Endothelial cell of umbilical vein (primary cell): Measurements from ENCODE around the gene EEFSEC. TPM values are rescaled to one million over a fixed set of nuclear protein-coding genes. Genes with fewer than 3 reads are reported as not detected.

Source experiments
- BruUV-seq: library from RNA; stranded (reverse); fragments of 400-500 nt; replicated peaks from 2 replicates; lab custom pipeline; 2021; lab: Mats Ljungman, UMichigan
- CTCF ChIA-PET: fragments of 300-600, 350-600 bp; sonication (Branson Sonifier 250); formaldehyde crosslinking; loops from one replicate; lab custom pipeline; 2021; ENCODE audit warnings: antibody characterized with exemption, inconsistent platforms; lab: Charles Lee
- POLR2A ChIA-PET: fragments of 300-600, 350-600 bp; sonication (Branson Sonifier 250); formaldehyde crosslinking; loops from one replicate; lab custom pipeline; 2021; ENCODE audit warnings: antibody characterized with exemption, inconsistent platforms; lab: Charles Lee
- DNase-seq: peaks from one replicate; pipeline ENCODE4 v3.0.0-alpha.2; 2011; ENCODE audit warnings: low read depth, low spot score
- FAIRE-seq: peaks from 2 replicates; lab custom pipeline; 2011; peaks lifted over from hg19 to GRCh38; lab: Jason Lieb, UNC
- H2AFZ ChIP-seq: 2 replicates; pipeline ENCODE4 v1.6.0; 2012; ENCODE audit warnings: low read depth, low read length, control low read depth, inconsistent platforms
- H3K27ac ChIP-seq: 2 replicates; pipeline ENCODE4 v1.5.1; 2011; ENCODE audit warnings: low read depth, mild to moderate bottlenecking, control low read depth, low read length, moderate library complexity; ENCODE audit not compliant: insufficient read depth
- H3K27me3 ChIP-seq, 2 experiments: 2 replicates each; pipeline versions ENCODE4 v1.6.0 to v1.6.1; 2011; ENCODE audit warnings: low read length in 2 of 2, mixed read lengths in 1 of 2; ENCODE audit not compliant: control insufficient read depth in 2 of 2, insufficient read depth in 2 of 2
- H3K36me3 ChIP-seq, 2 experiments: 2 replicates in 1 of 2; 3 replicates in 1 of 2; pipeline ENCODE4 v1.5.1; 2011; ENCODE audit warnings: low read length in 2 of 2, mild to moderate bottlenecking in 1 of 2, moderate library complexity in 1 of 2; ENCODE audit not compliant: control insufficient read depth in 2 of 2, insufficient read depth in 2 of 2; ENCODE audit errors: extremely low read depth in 1 of 2
- H3K4me1 ChIP-seq: 3 replicates; pipeline ENCODE4 v1.5.1; 2011; ENCODE audit warnings: mild to moderate bottlenecking, low read length; ENCODE audit not compliant: control insufficient read depth, insufficient read depth; ENCODE audit errors: extremely low read depth
- H3K4me2 ChIP-seq: 2 replicates; pipeline ENCODE4 v1.6.1; 2011; ENCODE audit warnings: low read length, control low read depth, mixed read lengths; ENCODE audit not compliant: insufficient read depth
- H3K4me3 ChIP-seq, 3 experiments: fragments of 200-600 bp in 1 of 3; sonication (generic), shearing (Covaris generic) in 1 of 3; replicated peaks in 1 of 3; 2 replicates each; pipeline ENCODE4 v1.5.1; 2011 to 2016; ENCODE audit warnings: control low read depth in 3 of 3, low read length in 3 of 3, mild to moderate bottlenecking in 2 of 3, inconsistent platforms in 1 of 3, low read depth in 1 of 3, moderate library complexity in 1 of 3; ENCODE audit not compliant: insufficient read depth in 1 of 3
- H3K79me2 ChIP-seq: 2 replicates; pipeline ENCODE4 v1.6.0; 2012; ENCODE audit warnings: low read length, inconsistent platforms; ENCODE audit not compliant: control insufficient read depth, insufficient read depth
- H3K9ac ChIP-seq: replicated peaks from 2 replicates; pipeline ENCODE3; 2011; ENCODE audit warnings: low read length, control low read depth; ENCODE audit not compliant: insufficient read depth; ENCODE audit errors: extremely low read depth
- H3K9me1 ChIP-seq: replicated peaks from 3 replicates; pipeline ENCODE4 v1.6.0; 2011; ENCODE audit warnings: mild to moderate bottlenecking, low read length; ENCODE audit not compliant: control insufficient read depth, insufficient read depth; ENCODE audit errors: extremely low read depth
- H3K9me3 ChIP-seq: replicated peaks from 2 replicates; pipeline ENCODE4 v1.5.1; 2012; ENCODE audit warnings: low read length, inconsistent platforms; ENCODE audit not compliant: control insufficient read depth, insufficient read depth
- H4K20me1 ChIP-seq: replicated peaks from 2 replicates; pipeline ENCODE3; 2011; ENCODE audit warnings: mild to moderate bottlenecking, low read length; ENCODE audit not compliant: control insufficient read depth, insufficient read depth; ENCODE audit errors: extremely low read depth
- EZH2 ChIP-seq: IDR thresholded peaks from 2 replicates; pipeline ENCODE4 v1.6.1; 2012; ENCODE audit warnings: borderline replicate concordance, low read depth, mild to moderate bottlenecking, moderate library complexity, low read length, inconsistent platforms; ENCODE audit not compliant: severe bottlenecking
- FOS ChIP-seq: IDR thresholded peaks from 2 replicates; pipeline ENCODE4 v1.6.1; 2011; ENCODE audit warnings: mild to moderate bottlenecking, low read length, moderate library complexity, borderline replicate concordance; ENCODE audit not compliant: insufficient read depth
- GATA2 ChIP-seq: IDR thresholded peaks from 2 replicates; pipeline ENCODE4 v1.7.0; 2011; ENCODE audit warnings: low read depth, mild to moderate bottlenecking, moderate library complexity, mixed read lengths, low read length; ENCODE audit not compliant: insufficient read length, insufficient read depth
- JUN ChIP-seq: IDR thresholded peaks from 2 replicates; pipeline ENCODE4 v1.6.1; 2011; ENCODE audit warnings: borderline replicate concordance, low read depth; ENCODE audit not compliant: insufficient read length, insufficient read depth
- MYC ChIP-seq: IDR thresholded peaks from one replicate; pipeline ENCODE4 v1.6.1; 2011; ENCODE audit warnings: mild to moderate bottlenecking, low read depth, low read length
- POLR2A ChIP-seq: IDR thresholded peaks from 2 replicates; pipeline ENCODE4 v1.6.1; 2012; ENCODE audit warnings: low read depth, mild to moderate bottlenecking, control low read depth, low read length
- POLR2AphosphoS5 ChIP-seq: IDR thresholded peaks from 2 replicates; pipeline ENCODE4 v1.6.1; 2012; ENCODE audit warnings: low read depth, mild to moderate bottlenecking, control low read depth, low read length, moderate library complexity; ENCODE audit not compliant: insufficient read depth
- dilution Hi-C: fragments of 300-500 bp; cut with MboI; formaldehyde crosslinking; loops from one replicate; pipeline ENCODE4 v1.15.0; 2019; ENCODE audit warnings: low sequenced_read_pairs; ENCODE audit not compliant: extremely low pct_ligation_motif_present
- intact Hi-C: fragments of 100-400 bp; cut with micrococcal nuclease; formaldehyde crosslinking; loops from one replicate; pipeline ENCODE4 v1.10.0; 2022
- polyA plus RNA-seq, 4 experiments: library from polyadenylated mRNA; depleted of rRNA in 3 of 4; stranded (reverse) in 3 of 4; unstranded in 1 of 4; fragments of >200 nt; gene quantifications; 2 replicates each; pipeline versions ENCODE4 v1.2.1 to v1.2.3, GENCODE V29; 2011 to 2012; ENCODE audit warnings: missing spikeins in 1 of 4
- total RNA-seq: library from RNA; stranded (reverse); gene quantifications from 2 replicates; pipeline ENCODE4 v1.2.3, GENCODE V29; 2021
- TF ChIP-seq, protein P1 (sequence below), 2 donors: IDR thresholded peaks; 1 replicate in 1 of 2; 2 replicates in 1 of 2; pipeline ENCODE4 v1.5.1; 2011; ENCODE audit warnings: low read length in 2 of 2, mild to moderate bottlenecking in 2 of 2, moderate library complexity in 2 of 2, control low read depth in 1 of 2, inconsistent platforms in 1 of 2, low read depth in 1 of 2; ENCODE audit not compliant: insufficient read depth in 1 of 2; ENCODE audit errors: extremely low read depth in 1 of 2
- TF ChIP-seq, protein P2 (sequence below): IDR thresholded peaks from 2 replicates; pipeline ENCODE4 v1.6.1; 2011; ENCODE audit not compliant: insufficient read depth, insufficient read length

EEFSEC gene
- total and polyA plus RNA-seq, 2 donors (not counting 3 experiments of a cell fraction or from before 2014, with no cell fraction given) = 13.1 to 14.5 TPM

DNA sequence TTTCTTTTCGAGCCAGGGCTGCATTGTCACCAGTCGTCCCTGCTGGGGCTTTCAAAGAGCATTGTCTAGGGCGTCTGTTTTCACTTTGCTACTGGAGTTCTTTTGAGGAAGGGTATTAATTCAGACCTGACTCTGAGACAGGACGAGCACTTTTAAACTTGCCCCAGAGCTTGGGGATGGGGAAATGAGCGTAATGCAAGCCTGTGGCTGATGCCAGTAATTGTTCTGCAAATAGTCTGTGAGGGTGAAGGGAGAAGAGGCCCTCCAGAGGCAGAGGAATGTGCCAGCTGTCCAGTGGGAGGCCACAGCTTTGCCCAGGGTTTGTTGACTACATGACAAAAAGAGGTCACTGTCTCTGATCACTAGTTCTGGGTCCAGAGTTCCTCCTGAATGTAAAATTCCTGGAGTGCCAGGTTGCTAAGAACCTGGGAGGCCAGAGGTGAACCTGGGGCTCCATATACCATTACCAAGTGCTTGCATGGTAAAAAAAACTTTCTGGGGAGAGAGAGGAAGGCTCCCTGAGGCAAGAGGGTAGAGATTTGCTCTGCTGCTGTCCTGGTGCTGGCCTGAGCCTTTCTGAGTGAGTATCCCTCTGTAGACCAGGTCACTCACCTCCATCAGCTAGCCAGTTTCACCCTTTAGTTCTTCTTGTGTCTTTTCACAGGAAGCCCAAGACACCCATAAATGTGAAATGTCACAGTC lies 14.8 kb downstream of the EEFSEC start:
- no TSS peak for BruUV-seq
- Histone ChIP-seq H3K4me1 (no peaks in the 10 kb centered on the region), H3K9me1 (no peaks in the 10 kb centered on the region), H3K79me2 (no peaks in the 10 kb centered on the region), H3K27me3 (no peaks in the 10 kb centered on the region), H3K36me3 (no peaks in the 10 kb centered on the region), H3K4me3 (no peak overlapping the region), H4K20me1 (no peaks in the 10 kb centered on the region), H2AFZ (no peak overlapping the region), H3K27ac (no peak overlapping the region), H3K9me3 (no peaks in the 10 kb centered on the region), H3K4me2 (no peak overlapping the region), H3K9ac (no peak overlapping the region)
- TF ChIP-seq, protein P1, sequence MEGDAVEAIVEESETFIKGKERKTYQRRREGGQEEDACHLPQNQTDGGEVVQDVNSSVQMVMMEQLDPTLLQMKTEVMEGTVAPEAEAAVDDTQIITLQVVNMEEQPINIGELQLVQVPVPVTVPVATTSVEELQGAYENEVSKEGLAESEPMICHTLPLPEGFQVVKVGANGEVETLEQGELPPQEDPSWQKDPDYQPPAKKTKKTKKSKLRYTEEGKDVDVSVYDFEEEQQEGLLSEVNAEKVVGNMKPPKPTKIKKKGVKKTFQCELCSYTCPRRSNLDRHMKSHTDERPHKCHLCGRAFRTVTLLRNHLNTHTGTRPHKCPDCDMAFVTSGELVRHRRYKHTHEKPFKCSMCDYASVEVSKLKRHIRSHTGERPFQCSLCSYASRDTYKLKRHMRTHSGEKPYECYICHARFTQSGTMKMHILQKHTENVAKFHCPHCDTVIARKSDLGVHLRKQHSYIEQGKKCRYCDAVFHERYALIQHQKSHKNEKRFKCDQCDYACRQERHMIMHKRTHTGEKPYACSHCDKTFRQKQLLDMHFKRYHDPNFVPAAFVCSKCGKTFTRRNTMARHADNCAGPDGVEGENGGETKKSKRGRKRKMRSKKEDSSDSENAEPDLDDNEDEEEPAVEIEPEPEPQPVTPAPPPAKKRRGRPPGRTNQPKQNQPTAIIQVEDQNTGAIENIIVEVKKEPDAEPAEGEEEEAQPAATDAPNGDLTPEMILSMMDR (IDR thresholded peaks at IDR 0.05; ENCODE audit: extremely low read depth in 1 of 2, insufficient read depth in 1 of 2, low read depth in 1 of 2, low read length in 2 of 2) = no peak
- POLR2A ChIA-PET = no interaction called here
- CTCF ChIA-PET = interaction anchor here (1.1 to 1.8 kb wide), 2 partner anchors 58 to 440 kb away, joined by 3 to 9 read pairs; no protein-coding TSS in a partner anchor
- DNase-seq (no peak), FAIRE-seq (no peak)
- intact Hi-C loops (no loop called here), dilution Hi-C loops (no loop called here)

DNA sequence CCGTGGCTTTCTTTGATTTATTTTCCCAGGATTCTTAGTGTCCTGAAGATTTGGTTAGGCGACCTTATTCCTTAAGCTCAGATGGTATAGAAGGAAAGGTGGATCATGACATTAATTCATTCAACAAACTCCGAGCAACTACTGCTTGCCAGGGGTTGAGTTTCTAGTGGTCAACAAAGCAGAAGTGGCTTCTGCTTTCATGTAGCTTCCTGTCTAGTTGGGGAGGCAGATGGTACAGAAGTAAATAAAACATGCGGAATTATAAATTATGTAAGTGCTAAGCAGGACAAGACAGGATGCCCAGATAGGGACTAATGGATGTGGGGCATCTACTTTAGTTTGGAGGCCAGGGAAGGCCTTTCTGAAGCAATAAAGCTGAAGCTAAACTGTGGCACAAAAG lies 15.6 kb downstream of the EEFSEC start:
- Histone ChIP-seq H3K4me1 (no peaks in the 10 kb centered on the region), H2AFZ (no peak overlapping the region), H3K9me1 (no peaks in the 10 kb centered on the region), H3K79me2 (no peaks in the 10 kb centered on the region), H3K9ac (no peak overlapping the region), H3K27ac (no peak overlapping the region), H3K4me3 (no peak overlapping the region), H4K20me1 (no peaks in the 10 kb centered on the region), H3K9me3 (no peaks in the 10 kb centered on the region), H3K36me3 (no peaks in the 10 kb centered on the region), H3K27me3 (no peaks in the 10 kb centered on the region), H3K4me2 (no peak overlapping the region)
- ChIA-PET POLR2A (no interaction called here), CTCF (interaction anchor here (1.8 kb wide), 1 partner anchor 439 kb away, joined by 9 read pairs; no protein-coding TSS in a partner anchor)
- intact Hi-C loops = no loop called here
- BruUV-seq = no TSS peak
- no peak for DNase-seq
- no peak for TF ChIP-seq FOS
- no peak for TF ChIP-seq GATA2
- TF ChIP-seq POLR2A = no peak
- no peak for TF ChIP-seq POLR2AphosphoS5
- TF ChIP-seq JUN = no peak
- TF ChIP-seq, protein P2, sequence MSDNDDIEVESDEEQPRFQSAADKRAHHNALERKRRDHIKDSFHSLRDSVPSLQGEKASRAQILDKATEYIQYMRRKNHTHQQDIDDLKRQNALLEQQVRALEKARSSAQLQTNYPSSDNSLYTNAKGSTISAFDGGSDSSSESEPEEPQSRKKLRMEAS = no peak
- TF ChIP-seq EZH2 = no peak
- no peak for TF ChIP-seq MYC
- TF ChIP-seq, protein P1 (IDR thresholded peaks at IDR 0.05; ENCODE audit: extremely low read depth in 1 of 2, insufficient read depth in 1 of 2, low read depth in 1 of 2, low read length in 2 of 2) = no peak
- dilution Hi-C loops = no loop called here
- no peak for FAIRE-seq
